Bronchial epithelial cell (primary cell): Measurements from ENCODE around the gene PPP4R2. TPM values are rescaled to one million over a fixed set of nuclear protein-coding genes. Genes with fewer than 3 reads are reported as not detected.
"Not testable (repeated sequence)": the region's sequence is repeated elsewhere in the genome, so short reads cannot be mapped to it uniquely, and the experiment has no call there.

Experiments used
- DNase-seq: peaks from one replicate; pipeline ENCODE4 v3.0.0-alpha.2; 2010; ENCODE audit warnings: low read depth
- FAIRE-seq: peaks from 2 replicates; lab custom pipeline; 2011; peaks lifted over from hg19 to GRCh38; lab: Jason Lieb, UNC
- H3K27me3 ChIP-seq: 2 replicates; pipeline ENCODE4 v1.5.1; 2011; ENCODE audit warnings: low read length; ENCODE audit not compliant: control insufficient read depth, insufficient read depth
- H3K36me3 ChIP-seq: 2 replicates; pipeline ENCODE4 v1.5.1; 2011; ENCODE audit warnings: low read length; ENCODE audit not compliant: control insufficient read depth, insufficient read depth
- H3K4me3 ChIP-seq: 2 replicates; pipeline ENCODE4 v1.5.1; 2011; ENCODE audit warnings: mild to moderate bottlenecking, low read depth, low read length, control low read depth
- total RNA-seq: library from RNA; depleted of rRNA; stranded (reverse); fragments of >200 nt; gene quantifications from 2 replicates; pipeline ENCODE4 v1.2.1, GENCODE V29; 2014
- TF ChIP-seq, protein P1 (sequence below): IDR thresholded peaks from 2 replicates; pipeline ENCODE4 v1.5.1; 2011; ENCODE audit warnings: mild to moderate bottlenecking, moderate library complexity, low read length, control low read depth, inconsistent platforms; ENCODE audit not compliant: insufficient read depth, severe bottlenecking

The PPP4R2 gene
- total RNA-seq, 1 donor from 2014 or later: 82.1 TPM

DNA sequence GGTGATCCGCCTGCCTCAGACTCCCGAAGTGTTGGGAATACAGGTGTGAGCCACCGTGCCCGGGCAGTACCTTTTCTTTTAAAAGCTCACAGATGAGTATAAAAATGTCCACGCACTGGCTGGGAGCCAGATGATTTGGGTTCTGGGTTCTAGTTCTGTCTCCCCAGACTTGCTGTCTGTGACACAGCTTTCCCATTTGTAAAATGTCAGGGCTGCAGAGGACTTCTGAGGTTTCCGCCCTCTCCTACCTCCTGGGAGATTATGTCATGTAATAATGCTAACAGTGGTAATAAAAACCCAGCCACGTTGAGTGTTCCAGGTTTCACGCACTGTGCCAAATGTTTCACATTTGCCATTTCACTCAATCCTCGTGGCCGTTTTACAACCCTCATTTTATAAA, 1.3 kb upstream of the PPP4R2 start:
- Histone ChIP-seq H3K4me3 (no peak overlapping the region), H3K27me3 (no peaks in the 10 kb centered on the region), H3K36me3 (peaks cover 2% of the 10 kb centered on the region)
- FAIRE-seq: no peak
- no peak for DNase-seq
- TF ChIP-seq, protein P1, sequence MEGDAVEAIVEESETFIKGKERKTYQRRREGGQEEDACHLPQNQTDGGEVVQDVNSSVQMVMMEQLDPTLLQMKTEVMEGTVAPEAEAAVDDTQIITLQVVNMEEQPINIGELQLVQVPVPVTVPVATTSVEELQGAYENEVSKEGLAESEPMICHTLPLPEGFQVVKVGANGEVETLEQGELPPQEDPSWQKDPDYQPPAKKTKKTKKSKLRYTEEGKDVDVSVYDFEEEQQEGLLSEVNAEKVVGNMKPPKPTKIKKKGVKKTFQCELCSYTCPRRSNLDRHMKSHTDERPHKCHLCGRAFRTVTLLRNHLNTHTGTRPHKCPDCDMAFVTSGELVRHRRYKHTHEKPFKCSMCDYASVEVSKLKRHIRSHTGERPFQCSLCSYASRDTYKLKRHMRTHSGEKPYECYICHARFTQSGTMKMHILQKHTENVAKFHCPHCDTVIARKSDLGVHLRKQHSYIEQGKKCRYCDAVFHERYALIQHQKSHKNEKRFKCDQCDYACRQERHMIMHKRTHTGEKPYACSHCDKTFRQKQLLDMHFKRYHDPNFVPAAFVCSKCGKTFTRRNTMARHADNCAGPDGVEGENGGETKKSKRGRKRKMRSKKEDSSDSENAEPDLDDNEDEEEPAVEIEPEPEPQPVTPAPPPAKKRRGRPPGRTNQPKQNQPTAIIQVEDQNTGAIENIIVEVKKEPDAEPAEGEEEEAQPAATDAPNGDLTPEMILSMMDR: no peak

DNA sequence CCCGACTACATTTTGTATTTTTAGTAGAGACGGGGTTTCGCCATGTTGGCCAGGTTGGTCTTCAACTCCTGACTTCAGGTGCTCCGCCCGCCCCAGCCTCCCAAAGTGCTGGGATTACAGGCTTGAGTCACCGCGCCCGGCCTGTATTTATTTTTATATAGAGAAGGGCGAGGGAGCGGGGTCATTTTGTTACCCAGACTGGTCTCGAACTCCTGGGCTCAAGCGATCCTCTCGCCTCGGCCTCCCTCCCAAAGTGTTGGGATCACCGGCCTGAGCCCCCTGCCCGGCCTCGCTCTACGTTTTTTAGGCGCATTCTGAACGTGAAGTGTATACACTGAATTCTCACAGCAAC, 514 bp upstream of the PPP4R2 start:
- DNase-seq (no peak), FAIRE-seq (no peak)
- TF ChIP-seq, protein P1: no peak
- no peaks in the 10 kb centered on the region for H3K27me3 ChIP-seq
- H3K4me3 ChIP-seq: peak overlapping the region; percentile 84
- H3K36me3 ChIP-seq: peaks cover 2% of the 10 kb centered on the region

DNA sequence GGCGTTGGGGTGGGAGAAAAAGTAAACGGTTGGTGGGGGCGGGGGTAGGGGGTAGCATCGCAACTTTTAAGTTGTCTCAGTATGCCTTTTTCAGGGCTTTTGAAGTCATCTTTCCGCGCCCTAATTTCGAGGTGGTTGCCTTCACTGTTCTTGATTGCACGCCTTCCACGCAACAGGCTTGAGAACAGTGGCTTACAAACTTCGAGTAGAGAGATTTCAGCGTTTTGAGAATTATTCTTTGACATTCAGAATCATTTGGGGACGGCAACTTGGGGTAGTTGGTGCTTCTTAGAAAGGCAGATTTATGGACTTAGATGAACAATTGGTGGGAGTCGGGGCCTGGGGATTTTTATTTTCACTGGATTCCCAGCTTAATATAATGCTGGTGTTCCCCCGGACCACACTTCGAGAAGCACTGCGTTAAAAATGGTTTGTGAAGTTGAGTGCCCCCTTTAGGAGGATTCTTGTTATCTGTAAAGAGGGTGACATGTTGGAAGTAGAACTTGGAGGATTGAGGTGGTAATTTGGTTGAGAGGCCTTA, 880 bp downstream of the PPP4R2 start:
- DNase-seq: peak; percentile 70
- Histone ChIP-seq H3K4me3 (peak overlapping the region; percentile 84), H3K36me3 (peaks cover 3% of the 10 kb centered on the region), H3K27me3 (no peaks in the 10 kb centered on the region)
- no peak for FAIRE-seq
- TF ChIP-seq, protein P1: peak; percentile 32

DNA sequence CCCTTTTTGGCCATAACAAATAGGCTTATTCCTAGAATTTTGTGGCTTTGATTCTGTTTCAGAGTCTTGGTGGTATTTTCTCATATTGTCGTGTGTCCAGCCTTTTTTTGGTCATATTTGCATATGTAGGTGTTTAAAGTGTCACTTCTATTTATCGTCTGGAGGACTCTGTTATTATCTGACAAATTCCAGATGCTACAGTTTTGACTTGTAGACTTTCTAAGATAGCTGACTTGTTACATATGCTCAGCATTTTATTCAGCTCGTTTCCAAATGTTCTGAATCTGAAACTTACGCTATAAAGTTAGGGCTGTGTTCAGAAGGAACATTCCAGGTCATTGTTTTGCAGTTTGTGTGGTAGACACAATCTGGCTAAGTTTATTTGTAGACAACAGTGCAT, 1.9 kb downstream of the PPP4R2 start:
- FAIRE-seq: no peak
- DNase-seq: no peak
- TF ChIP-seq, protein P1: no peak
- Histone ChIP-seq H3K36me3 (peaks cover 3% of the 10 kb centered on the region), H3K27me3 (no peaks in the 10 kb centered on the region), H3K4me3 (peak overlapping the region; percentile 84)

DNA sequence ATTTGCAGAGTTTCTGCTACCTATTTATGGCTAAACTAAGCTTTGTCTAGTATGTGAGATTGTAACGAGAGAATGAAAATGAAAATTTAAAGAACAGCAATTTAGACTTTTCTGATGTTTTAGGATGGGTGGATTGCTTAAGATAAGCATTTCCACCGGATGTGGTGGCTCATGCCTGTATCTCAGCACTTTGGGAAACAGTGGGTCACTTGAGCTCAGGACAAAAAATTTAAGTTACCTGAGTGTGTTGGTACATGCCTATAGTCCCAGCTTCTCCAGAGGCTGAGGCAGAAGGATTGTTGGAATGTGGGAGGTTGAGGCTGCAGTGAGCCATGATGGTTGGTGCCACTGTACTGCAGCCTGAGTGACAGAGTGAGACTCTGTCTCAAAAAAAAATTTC, 3.3 kb downstream of the PPP4R2 start:
- DNase-seq (no peak), FAIRE-seq (no peak)
- Histone ChIP-seq H3K4me3 (no peak overlapping the region), H3K27me3 (no peaks in the 10 kb centered on the region), H3K36me3 (peaks cover 4% of the 10 kb centered on the region)
- TF ChIP-seq, protein P1: no peak

DNA sequence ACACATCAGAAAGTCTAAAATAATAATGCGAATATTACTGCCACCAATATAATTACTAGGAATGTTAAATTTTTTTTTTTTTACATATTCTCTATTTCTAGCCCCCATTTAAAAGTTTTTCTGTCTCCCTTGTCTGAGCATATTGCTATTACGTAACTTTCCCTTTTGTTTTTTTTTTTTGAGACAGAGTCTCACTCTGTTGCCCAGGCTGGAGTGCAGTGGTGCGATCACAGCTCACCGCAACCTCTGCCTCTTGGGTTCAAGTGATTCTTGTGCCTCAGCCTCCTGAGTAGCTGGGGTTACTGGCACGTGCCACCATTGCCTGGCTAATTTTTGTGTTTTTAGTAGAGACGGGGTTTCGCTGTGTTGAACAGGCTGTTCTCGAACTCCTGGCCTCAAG, 6.4 kb downstream of the PPP4R2 start:
- not testable (repeated sequence) for DNase-seq, H3K4me3 ChIP-seq, H3K36me3 ChIP-seq, H3K27me3 ChIP-seq, FAIRE-seq
